ENCODE results near the gene FAM81B. TPM values are rescaled to one million over a fixed set of nuclear protein-coding genes. Genes with fewer than 3 reads are reported as not detected.

FAM81B gene
- total and polyA plus RNA-seq, 4 donors, result not detected

GRCh38 chr5:95410279-95410678, 19.1 kb downstream of the FAM81B start:
- no peak for DNase-seq (ENCODE audit: low spot score)
- peak overlapping the region; percentile 45 to 53 for H3K27ac ChIP-seq (ENCODE audit: low read depth in 1 of 2, low read length in 2 of 2)
- no peak overlapping the region for H3K4me3 ChIP-seq (ENCODE audit: low read depth in 1 of 3, low read length in 3 of 3)
- no peaks in the 10 kb centered on the region for H3K36me3 ChIP-seq (ENCODE audit: control insufficient read depth in 4 of 4, insufficient read depth in 3 of 4, low read depth in 1 of 4, low read length in 3 of 4)
- TF ChIP-seq HNF4A (conservative IDR thresholded peaks at IDR 0.05) (peak; percentile 29 to 51), RXRA (IDR thresholded peaks at IDR 0.05) (no peak), SP1 (IDR thresholded peaks at IDR 0.05) (peak; percentile 25)
- no peak overlapping the region for H3K9ac ChIP-seq (ENCODE audit: low read depth in 1 of 2, low read length in 2 of 2)
- H3K4me1 ChIP-seq (ENCODE audit: control insufficient read depth in 4 of 4, insufficient read depth in 4 of 4, low read length in 3 of 4), result peaks cover 0 to 9% (median 2%) of the 10 kb centered on the region in 4 donors
- no peaks in the 10 kb centered on the region for H3K27me3 ChIP-seq (ENCODE audit: control insufficient read depth in 4 of 4, insufficient read depth in 4 of 4, low read length in 3 of 4)
- 34% methylated on average over 2 of the region's 2 CpGs for WGBS
- no peaks in the 10 kb centered on the region for H3K9me3 ChIP-seq (ENCODE audit: control insufficient read depth in 4 of 4, low read length in 3 of 4)

GRCh38 chr5:95411474-95411873, 20.3 kb downstream of the FAM81B start:
- TF ChIP-seq ZBTB33 (IDR thresholded peaks at IDR 0.05) (no peak), MAX (IDR thresholded peaks at IDR 0.05) (no peak), TAF1 (conservative IDR thresholded peaks at IDR 0.05) (no peak), ATF3 (IDR thresholded peaks at IDR 0.05) (no peak), RAD21 (IDR thresholded peaks at IDR 0.05) (no peak), EGR1 (IDR thresholded peaks at IDR 0.05; ENCODE audit: low read depth in 2 of 2) (no peak), JUND (IDR thresholded peaks at IDR 0.05) (no peak), REST (IDR thresholded peaks at IDR 0.05) (no peak), NR2F2 (IDR thresholded peaks at IDR 0.05) (no peak), HNF4G (IDR thresholded peaks at IDR 0.05) (no peak)
- WGBS, result 88% methylated on average over 2 of the region's 2 CpGs

GRCh38 chr5:95414451-95414850, 23.3 kb downstream of the FAM81B start:
- H3K9ac ChIP-seq (ENCODE audit: low read depth in 1 of 2, low read length in 2 of 2), result no peak overlapping the region
- no peaks in the 10 kb centered on the region for H3K9me3 ChIP-seq (ENCODE audit: control insufficient read depth in 4 of 4, low read length in 3 of 4)
- H3K36me3 ChIP-seq (ENCODE audit: control insufficient read depth in 4 of 4, insufficient read depth in 3 of 4, low read depth in 1 of 4, low read length in 3 of 4), result no peaks in the 10 kb centered on the region
- 86% methylated on average over 4 of the region's 4 CpGs for WGBS
- DNase-seq (ENCODE audit: low spot score), result no peak
- H3K27me3 ChIP-seq (ENCODE audit: control insufficient read depth in 4 of 4, insufficient read depth in 4 of 4, low read length in 3 of 4), result no peaks in the 10 kb centered on the region
- H3K4me1 ChIP-seq (ENCODE audit: control insufficient read depth in 4 of 4, insufficient read depth in 4 of 4, low read length in 3 of 4), result peaks cover 0 to 9% (median 2%) of the 10 kb centered on the region in 4 donors
- H3K27ac ChIP-seq (ENCODE audit: low read depth in 1 of 2, low read length in 2 of 2), result no peak overlapping the region
- H3K4me3 ChIP-seq (ENCODE audit: low read depth in 1 of 3, low read length in 3 of 3), result no peak overlapping the region
- TF ChIP-seq TAF1 (conservative IDR thresholded peaks at IDR 0.05) (no peak), HNF4G (IDR thresholded peaks at IDR 0.05) (no peak)

More at GRCh38 chr5:95411474-95411873, 20.3 kb downstream of the FAM81B start:
- Histone ChIP-seq H3K27ac (ENCODE audit: low read depth in 1 of 2, low read length in 2 of 2) (no peak overlapping the region), H3K9me3 (ENCODE audit: control insufficient read depth in 4 of 4, low read length in 3 of 4) (no peaks in the 10 kb centered on the region), H3K36me3 (ENCODE audit: control insufficient read depth in 4 of 4, insufficient read depth in 3 of 4, low read depth in 1 of 4, low read length in 3 of 4) (no peaks in the 10 kb centered on the region), H3K4me3 (ENCODE audit: low read depth in 1 of 3, low read length in 3 of 3) (no peak overlapping the region), H3K9ac (ENCODE audit: low read depth in 1 of 2, low read length in 2 of 2) (no peak overlapping the region), H3K27me3 (ENCODE audit: control insufficient read depth in 4 of 4, insufficient read depth in 4 of 4, low read length in 3 of 4) (no peaks in the 10 kb centered on the region), H3K4me1 (ENCODE audit: control insufficient read depth in 4 of 4, insufficient read depth in 4 of 4, low read length in 3 of 4) (peaks cover 0 to 9% (median 2%) of the 10 kb centered on the region in 4 donors)
- no peak for DNase-seq (ENCODE audit: low spot score)
